ENCODE results near the gene KIF27. TPM values are rescaled to one million over a fixed set of nuclear protein-coding genes. Genes with fewer than 3 reads are reported as not detected.
"Not testable (repeated sequence)": the region's sequence is repeated elsewhere in the genome, so short reads cannot be mapped to it uniquely, and the experiment has no call there.

Gene KIF27
- total and polyA plus RNA-seq, 8 donors: 5.6 to 26.0 (median 19.3) TPM

DNA sequence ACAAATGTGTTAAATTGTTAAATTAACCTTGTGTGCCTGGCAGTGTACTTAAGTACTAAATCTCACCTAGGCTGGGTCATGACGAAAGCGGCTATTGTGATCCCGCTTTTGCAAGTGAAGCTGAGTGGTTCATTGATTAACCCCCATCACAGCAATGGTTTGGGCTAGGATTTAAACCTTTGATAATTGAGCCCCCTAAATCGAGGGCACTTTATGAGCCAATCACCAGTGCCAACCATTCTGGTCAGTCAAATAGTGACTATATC lies 35.9 kb upstream of the KIF27 start:
- no peak for DNase-seq
- intact Hi-C loops (cut with DNase I): no loop called here
- Histone ChIP-seq H3K9me3 (no peaks in the 10 kb centered on the region), H3K27me3 (no peaks in the 10 kb centered on the region), H3K4me1 (peaks cover 0 to 23% of the 10 kb centered on the region in 2 donors), H3K4me3 (peak overlapping the region; percentile 36 to 57), H3K27ac (peak overlapping the region; percentile 87 to 91), H3K36me3 (peaks cover 0 to 27% of the 10 kb centered on the region in 2 donors)
- no peak for ATAC-seq
- TF ChIP-seq, protein P1, sequence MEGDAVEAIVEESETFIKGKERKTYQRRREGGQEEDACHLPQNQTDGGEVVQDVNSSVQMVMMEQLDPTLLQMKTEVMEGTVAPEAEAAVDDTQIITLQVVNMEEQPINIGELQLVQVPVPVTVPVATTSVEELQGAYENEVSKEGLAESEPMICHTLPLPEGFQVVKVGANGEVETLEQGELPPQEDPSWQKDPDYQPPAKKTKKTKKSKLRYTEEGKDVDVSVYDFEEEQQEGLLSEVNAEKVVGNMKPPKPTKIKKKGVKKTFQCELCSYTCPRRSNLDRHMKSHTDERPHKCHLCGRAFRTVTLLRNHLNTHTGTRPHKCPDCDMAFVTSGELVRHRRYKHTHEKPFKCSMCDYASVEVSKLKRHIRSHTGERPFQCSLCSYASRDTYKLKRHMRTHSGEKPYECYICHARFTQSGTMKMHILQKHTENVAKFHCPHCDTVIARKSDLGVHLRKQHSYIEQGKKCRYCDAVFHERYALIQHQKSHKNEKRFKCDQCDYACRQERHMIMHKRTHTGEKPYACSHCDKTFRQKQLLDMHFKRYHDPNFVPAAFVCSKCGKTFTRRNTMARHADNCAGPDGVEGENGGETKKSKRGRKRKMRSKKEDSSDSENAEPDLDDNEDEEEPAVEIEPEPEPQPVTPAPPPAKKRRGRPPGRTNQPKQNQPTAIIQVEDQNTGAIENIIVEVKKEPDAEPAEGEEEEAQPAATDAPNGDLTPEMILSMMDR (IDR thresholded peaks at IDR 0.05): no peak

DNA sequence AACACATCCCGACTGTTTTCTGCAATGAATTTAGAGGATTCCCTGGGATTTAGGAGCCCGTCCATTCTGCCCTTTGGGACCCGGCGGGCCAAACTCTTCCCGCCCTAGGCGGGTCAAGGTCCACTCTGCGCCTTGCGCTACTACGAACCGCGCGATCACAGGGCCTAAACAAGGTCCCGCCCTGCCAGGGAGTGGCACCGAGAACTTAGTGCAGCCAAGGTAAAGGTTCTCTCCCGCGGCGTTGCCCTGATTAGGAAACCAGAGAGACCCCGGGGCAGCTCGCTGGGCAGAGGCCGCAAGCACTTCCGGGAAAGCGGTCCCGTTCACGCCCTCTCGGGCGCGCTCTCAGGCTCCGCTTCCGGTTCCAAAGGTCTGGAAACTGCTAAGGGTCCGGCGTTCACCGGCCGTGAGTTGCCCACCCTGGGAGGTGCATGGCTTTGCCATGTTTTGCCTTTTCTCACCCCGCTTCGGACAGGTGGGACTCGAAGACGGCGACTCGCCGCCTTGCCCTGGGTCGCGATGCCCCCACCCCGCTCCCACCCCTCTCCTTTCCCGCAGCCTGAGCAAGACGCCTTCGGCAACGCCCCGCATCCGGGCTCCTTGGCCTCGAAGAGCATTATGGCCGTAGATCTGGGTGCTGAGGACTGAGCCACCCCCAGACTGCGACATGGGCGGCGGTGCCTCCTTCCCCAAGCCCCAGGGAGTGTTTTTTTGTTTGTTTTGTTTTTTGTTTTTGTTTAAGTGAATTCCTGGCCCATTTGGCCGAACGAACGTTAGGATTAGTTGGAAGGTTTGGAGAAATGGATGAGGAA lies 35.4 kb upstream of the KIF27 start:
- Histone ChIP-seq H3K4me3 (peak overlapping the region; percentile 36 to 57), H3K9me3 (no peaks in the 10 kb centered on the region), H3K27me3 (no peaks in the 10 kb centered on the region), H3K27ac (peak overlapping the region; percentile 87 to 91), H3K4me1 (peaks cover 0 to 23% of the 10 kb centered on the region in 2 donors), H3K36me3 (peaks cover 0 to 32% of the 10 kb centered on the region in 2 donors)
- peak; percentile 80 to 95 (median 85) for DNase-seq
- TF ChIP-seq, protein P1 (IDR thresholded peaks at IDR 0.05): peak in 1 of 2 donors; percentile 10
- intact Hi-C loops (cut with DNase I): no loop called here
- peak; percentile 94 for ATAC-seq

DNA sequence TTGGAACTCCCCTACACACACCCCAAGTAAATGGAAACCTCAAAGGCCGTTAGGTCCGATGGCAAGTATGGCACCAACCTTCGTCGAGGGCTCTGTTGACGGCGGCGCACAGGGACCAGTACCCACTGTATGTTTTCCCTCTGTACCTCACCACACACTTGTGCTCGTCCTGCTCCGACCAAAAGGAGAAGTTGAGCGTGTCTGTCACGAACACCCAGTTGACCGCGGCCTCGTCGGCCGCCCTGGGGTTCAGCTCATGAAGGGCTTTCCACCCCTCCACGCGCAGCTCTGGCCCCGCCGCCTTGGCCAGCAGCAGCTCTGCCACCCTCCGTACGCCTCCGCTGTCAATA lies 34.8 kb upstream of the KIF27 start:
- DNase-seq: peak in 3 of 4 donors; percentile 19 to 92 (median 69)

DNA sequence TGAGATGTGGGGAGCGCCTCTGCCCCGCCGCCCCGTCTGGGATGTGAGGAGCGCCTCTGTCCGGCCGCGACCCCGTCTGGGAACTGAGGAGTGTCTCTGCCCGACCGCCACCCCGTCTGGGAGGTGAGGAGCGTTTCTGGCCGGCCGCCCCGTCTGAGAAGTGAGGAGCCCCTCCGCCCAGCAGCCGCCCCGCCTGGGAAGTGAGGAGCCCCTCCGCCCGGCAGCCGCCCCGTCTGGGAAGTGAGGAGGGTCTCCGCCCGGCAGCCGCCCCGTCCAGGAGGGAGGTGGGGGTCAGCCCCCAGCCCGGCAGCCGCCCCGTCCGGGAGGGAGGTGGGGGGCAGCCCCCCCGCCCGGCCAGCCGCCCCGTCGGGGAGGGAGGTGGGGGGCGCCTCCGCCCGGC lies 26.9 kb upstream of the KIF27 start:
- H3K4me1 ChIP-seq; H3K4me3 ChIP-seq; ATAC-seq; H3K27me3 ChIP-seq; H3K27ac ChIP-seq; intact Hi-C loops (cut with DNase I); H3K9me3 ChIP-seq: not testable (repeated sequence)
- peaks cover 0 to 68% of the 10 kb centered on the region in 2 donors for H3K36me3 ChIP-seq
- DNase-seq: peak in 1 of 4 donors; percentile 75

More for the DNA sequence above, 34.8 kb upstream of the KIF27 start:
- TF ChIP-seq, protein P1 (IDR thresholded peaks at IDR 0.05): no peak
- no peaks in the 10 kb centered on the region for H3K27me3 ChIP-seq
- peak overlapping the region; percentile 87 to 91 for H3K27ac ChIP-seq
- peak; percentile 73 for ATAC-seq
- H3K4me1 ChIP-seq: peaks cover 0 to 23% of the 10 kb centered on the region in 2 donors
- H3K4me3 ChIP-seq: peak overlapping the region; percentile 36 to 57
- no peaks in the 10 kb centered on the region for H3K9me3 ChIP-seq
- H3K36me3 ChIP-seq: peaks cover 0 to 38% of the 10 kb centered on the region in 2 donors
- intact Hi-C loops (cut with DNase I): no loop called here

DNA sequence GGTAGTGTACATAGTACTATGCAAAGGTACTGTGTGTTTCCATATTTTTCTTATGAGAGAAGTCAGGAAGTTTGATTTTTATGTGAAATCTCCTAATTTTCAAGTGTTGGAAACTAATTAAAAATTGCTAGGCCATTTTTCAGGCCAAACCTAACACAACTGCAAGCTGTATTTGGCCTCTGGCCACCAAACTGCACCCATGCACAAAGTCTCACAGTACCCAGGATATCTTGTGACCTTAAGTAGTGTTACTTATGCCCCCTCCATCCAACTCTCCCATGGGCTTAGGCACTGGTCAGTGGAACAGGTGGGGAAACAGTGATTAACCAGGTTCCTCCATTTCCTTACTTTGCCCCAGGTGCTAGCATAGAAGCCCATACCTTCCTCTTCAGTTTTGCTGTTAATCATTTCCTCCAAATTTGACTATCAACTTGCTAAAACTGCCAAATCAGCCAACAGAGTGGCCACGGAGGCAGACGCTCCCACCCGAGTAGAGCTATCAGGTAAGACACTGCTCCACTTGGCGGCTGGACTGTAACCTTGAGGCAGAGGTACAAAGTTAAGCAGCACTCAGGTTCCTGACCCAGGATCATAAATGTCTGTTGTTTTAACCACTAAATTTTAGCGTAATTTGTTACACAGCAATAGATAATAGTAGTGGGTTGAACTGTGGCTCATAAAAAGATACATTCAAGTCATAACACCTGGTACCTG lies 19.5 kb upstream of the KIF27 start:
- no peak overlapping the region for H3K27ac ChIP-seq
- H3K4me1 ChIP-seq: peaks cover 0 to 7% of the 10 kb centered on the region in 2 donors
- peaks cover 0 to 68% of the 10 kb centered on the region in 2 donors for H3K36me3 ChIP-seq
- intact Hi-C loops (cut with DNase I): loop anchor here in 1 of 2 donors (5.0 kb wide), 1 partner anchor 372 kb away; no protein-coding TSS in a partner anchor
- no peaks in the 10 kb centered on the region for H3K9me3 ChIP-seq
- H3K27me3 ChIP-seq: no peaks in the 10 kb centered on the region
- TF ChIP-seq, protein P1 (IDR thresholded peaks at IDR 0.05): no peak
- DNase-seq: no peak
- ATAC-seq: no peak
- H3K4me3 ChIP-seq: no peak overlapping the region

Measured in left lung (tissue), 10 donors.